ENCODE results near the gene ZNF644. TPM values are rescaled to one million over a fixed set of nuclear protein-coding genes. Genes with fewer than 3 reads are reported as not detected.

The ZNF644 gene
- total RNA-seq, 1 experiment from 2014 or later, result 39.6 TPM

DNA sequence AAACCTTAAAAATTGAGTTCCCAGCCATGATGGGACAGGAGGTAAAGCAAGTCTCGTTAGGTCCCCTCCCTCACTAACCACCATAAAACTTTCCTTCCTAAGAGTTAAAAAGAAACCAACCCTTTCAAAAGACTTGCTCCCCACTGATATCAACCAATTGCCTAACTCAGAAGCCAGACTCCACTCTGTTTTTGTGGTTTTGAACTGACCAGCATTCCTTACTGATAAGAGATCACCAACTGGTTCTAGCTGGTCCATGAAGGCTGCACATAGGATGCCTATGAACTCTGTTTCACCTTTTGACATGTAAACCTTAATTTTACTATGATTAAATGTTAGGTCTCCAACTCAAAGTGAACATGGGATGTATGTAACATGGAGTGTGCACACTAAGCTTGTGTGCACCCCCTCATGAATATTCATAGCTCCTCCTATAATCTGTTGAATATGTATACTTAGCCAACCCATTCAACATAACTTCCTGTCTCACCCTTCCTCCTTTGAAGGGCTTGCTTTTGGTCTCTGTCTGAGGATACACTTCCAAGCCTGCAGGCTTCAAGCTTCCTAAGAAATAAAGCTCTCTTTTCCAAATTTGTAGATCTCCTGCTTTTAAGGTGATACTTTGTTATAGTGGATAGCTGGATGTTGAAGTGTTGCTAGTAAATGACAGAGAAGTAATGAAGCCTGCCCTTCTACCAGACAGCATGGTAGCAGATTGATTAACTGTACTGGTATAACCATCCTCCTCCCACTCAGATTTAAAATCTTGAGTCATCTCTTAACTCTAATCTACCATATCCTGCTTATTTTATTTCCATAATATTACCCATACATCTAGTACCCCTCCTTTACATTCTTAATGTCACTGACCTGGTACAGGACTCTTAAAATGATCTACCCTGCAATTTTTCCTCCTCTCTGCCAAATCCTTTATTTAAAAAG lies 95.6 kb downstream of the ZNF644 start:
- no peak overlapping the region for H3K27ac ChIP-seq (ENCODE audit: low read length)
- H3F3A ChIP-seq (ENCODE audit: low read length, unreplicated experiment), result no peaks in the 10 kb centered on the region
- POLR2A ChIA-PET (ENCODE audit: unreplicated experiment), result no interaction called here
- DNase-seq, result no peak
- no TSS peak for BruUV-seq (replicated peaks)
- ATAC-seq, result no peak
- H2AFZ ChIP-seq (ENCODE audit: low read length), result no peak overlapping the region
- H3K4me1 ChIP-seq (ENCODE audit: insufficient read depth, low read length), result no peaks in the 10 kb centered on the region
- H3K9me2 ChIP-seq (replicated peaks; ENCODE audit: low read length), result no peaks in the 10 kb centered on the region
- intact Hi-C loops (cut with micrococcal nuclease), result no loop called here
- H3K4me2 ChIP-seq (ENCODE audit: low read length), result no peak overlapping the region
- H3K36me3 ChIP-seq (ENCODE audit: low read depth, low read length), result peaks cover 5% of the 10 kb centered on the region; the same call in 1 of the 2 replicates
- H3K79me2 ChIP-seq (ENCODE audit: low read length), result peaks cover 88% of the 10 kb centered on the region
- CTCF ChIA-PET, result no interaction called here
- H3K27me3 ChIP-seq (ENCODE audit: low read length), result no peaks in the 10 kb centered on the region
- no peak overlapping the region for H3K9ac ChIP-seq (ENCODE audit: low read length)
- no peak for TF ChIP-seq EZH2 (IDR thresholded peaks at IDR 0.05; ENCODE audit: low read length, unreplicated experiment)
- no peak for TF ChIP-seq EZH2phosphoT487 (IDR thresholded peaks at IDR 0.05; ENCODE audit: borderline replicate concordance, low read length)
- TF ChIP-seq, protein P1, sequence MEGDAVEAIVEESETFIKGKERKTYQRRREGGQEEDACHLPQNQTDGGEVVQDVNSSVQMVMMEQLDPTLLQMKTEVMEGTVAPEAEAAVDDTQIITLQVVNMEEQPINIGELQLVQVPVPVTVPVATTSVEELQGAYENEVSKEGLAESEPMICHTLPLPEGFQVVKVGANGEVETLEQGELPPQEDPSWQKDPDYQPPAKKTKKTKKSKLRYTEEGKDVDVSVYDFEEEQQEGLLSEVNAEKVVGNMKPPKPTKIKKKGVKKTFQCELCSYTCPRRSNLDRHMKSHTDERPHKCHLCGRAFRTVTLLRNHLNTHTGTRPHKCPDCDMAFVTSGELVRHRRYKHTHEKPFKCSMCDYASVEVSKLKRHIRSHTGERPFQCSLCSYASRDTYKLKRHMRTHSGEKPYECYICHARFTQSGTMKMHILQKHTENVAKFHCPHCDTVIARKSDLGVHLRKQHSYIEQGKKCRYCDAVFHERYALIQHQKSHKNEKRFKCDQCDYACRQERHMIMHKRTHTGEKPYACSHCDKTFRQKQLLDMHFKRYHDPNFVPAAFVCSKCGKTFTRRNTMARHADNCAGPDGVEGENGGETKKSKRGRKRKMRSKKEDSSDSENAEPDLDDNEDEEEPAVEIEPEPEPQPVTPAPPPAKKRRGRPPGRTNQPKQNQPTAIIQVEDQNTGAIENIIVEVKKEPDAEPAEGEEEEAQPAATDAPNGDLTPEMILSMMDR (conservative IDR thresholded peaks at IDR 0.05; ENCODE audit: low read depth, low read length), result no peak
- H4K20me1 ChIP-seq (ENCODE audit: low read length), result peaks cover 50% of the 10 kb centered on the region
- no peak overlapping the region for H3K4me3 ChIP-seq (ENCODE audit: low read length)
- no peaks in the 10 kb centered on the region for H3K9me3 ChIP-seq (ENCODE audit: low read length)

DNA sequence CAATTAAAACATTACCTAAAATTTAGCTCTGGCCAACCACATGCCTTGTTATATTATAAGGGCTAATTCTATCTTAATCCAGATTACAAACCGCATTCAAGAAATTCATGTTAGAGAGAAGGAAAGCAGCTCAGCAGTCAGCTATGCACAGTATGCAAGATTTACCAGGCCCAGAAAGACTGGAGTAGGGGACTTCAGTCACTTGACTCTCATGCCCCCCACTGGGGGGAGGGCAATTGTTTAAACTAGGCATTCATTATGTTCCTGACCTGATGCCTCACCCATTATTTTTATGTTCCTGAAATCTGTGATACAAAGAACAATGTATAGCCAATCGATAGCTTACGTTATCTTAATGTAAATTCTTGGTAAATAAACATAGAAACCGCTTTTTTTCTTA lies 96.9 kb downstream of the ZNF644 start:
- TF ChIP-seq EZH2phosphoT487 (IDR thresholded peaks at IDR 0.05; ENCODE audit: borderline replicate concordance, low read length), result no peak
- TF ChIP-seq, protein P1 (conservative IDR thresholded peaks at IDR 0.05; ENCODE audit: low read depth, low read length), result no peak
- TF ChIP-seq EZH2 (IDR thresholded peaks at IDR 0.05; ENCODE audit: low read length, unreplicated experiment), result no peak

DNA sequence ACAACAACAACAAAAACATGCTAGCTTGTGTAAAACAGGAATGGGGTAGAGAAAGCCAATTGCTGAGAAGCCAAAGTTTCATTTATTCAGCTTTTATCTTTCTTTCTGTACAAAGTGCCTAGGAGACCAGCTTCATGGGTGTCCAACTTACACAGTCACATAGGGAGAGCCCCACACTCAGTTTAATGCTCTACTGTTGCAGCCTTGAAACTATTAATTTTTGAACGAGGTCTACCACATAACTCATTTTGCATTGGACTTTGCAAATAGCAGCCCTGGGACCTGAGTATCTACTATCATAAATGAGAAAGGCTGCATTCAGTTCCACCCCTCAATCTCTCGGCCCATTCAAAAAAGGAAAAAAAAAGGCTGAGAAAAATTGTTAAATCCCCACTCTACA lies 98.8 kb downstream of the ZNF644 start:
- Histone ChIP-seq H2AFZ (ENCODE audit: low read length) (no peak overlapping the region), H3F3A (ENCODE audit: low read length, unreplicated experiment) (no peaks in the 10 kb centered on the region), H3K36me3 (ENCODE audit: low read depth, low read length) (0 out of 2 replicates have a peak, but pooled peaks cover 1% of the 10 kb centered on the region), H3K9ac (ENCODE audit: low read length) (no peak overlapping the region), H3K27me3 (ENCODE audit: low read length) (no peaks in the 10 kb centered on the region), H3K4me3 (ENCODE audit: low read length) (no peak overlapping the region), H3K27ac (ENCODE audit: low read length) (no peak overlapping the region), H3K9me2 (replicated peaks; ENCODE audit: low read length) (no peaks in the 10 kb centered on the region), H4K20me1 (ENCODE audit: low read length) (peaks cover 47% of the 10 kb centered on the region), H3K4me1 (ENCODE audit: insufficient read depth, low read length) (no peaks in the 10 kb centered on the region), H3K4me2 (ENCODE audit: low read length) (no peak overlapping the region), H3K79me2 (ENCODE audit: low read length) (peaks cover 92% of the 10 kb centered on the region), H3K9me3 (ENCODE audit: low read length) (no peaks in the 10 kb centered on the region)
- POLR2A ChIA-PET (ENCODE audit: unreplicated experiment), result no interaction called here
- intact Hi-C loops (cut with micrococcal nuclease), result loop anchor here (5.0 kb wide), 1 partner anchor 39 kb away; no protein-coding TSS in a partner anchor
- BruUV-seq (replicated peaks), result no TSS peak
- CTCF ChIA-PET, result no interaction called here
- DNase-seq (no peak), ATAC-seq (no peak)
- no peak for TF ChIP-seq EZH2 (IDR thresholded peaks at IDR 0.05; ENCODE audit: low read length, unreplicated experiment)
- TF ChIP-seq, protein P1 (conservative IDR thresholded peaks at IDR 0.05; ENCODE audit: low read depth, low read length), result no peak
- TF ChIP-seq EZH2phosphoT487 (IDR thresholded peaks at IDR 0.05; ENCODE audit: borderline replicate concordance, low read length), result no peak

More for the DNA sequence above, 96.9 kb downstream of the ZNF644 start:
- H3K36me3 ChIP-seq (ENCODE audit: low read depth, low read length), result no peaks in the 10 kb centered on the region
- ATAC-seq (no peak), DNase-seq (no peak)
- H3K27me3 ChIP-seq (ENCODE audit: low read length), result no peaks in the 10 kb centered on the region
- H2AFZ ChIP-seq (ENCODE audit: low read length), result no peak overlapping the region
- H3K4me2 ChIP-seq (ENCODE audit: low read length), result no peak overlapping the region
- no peaks in the 10 kb centered on the region for H3K9me2 ChIP-seq (replicated peaks; ENCODE audit: low read length)
- no peaks in the 10 kb centered on the region for H3K4me1 ChIP-seq (ENCODE audit: insufficient read depth, low read length)
- H4K20me1 ChIP-seq (ENCODE audit: low read length), result peaks cover 45% of the 10 kb centered on the region
- intact Hi-C loops (cut with micrococcal nuclease), result loop anchor here (5.0 kb wide), 1 partner anchor 37 kb away; no protein-coding TSS in a partner anchor
- H3K9ac ChIP-seq (ENCODE audit: low read length), result no peak overlapping the region
- CTCF ChIA-PET, result no interaction called here
- POLR2A ChIA-PET (ENCODE audit: unreplicated experiment), result interaction anchor here (0.6 kb wide), 2 partner anchors 129 to 683 kb away, joined by 3 read pairs; no protein-coding TSS in a partner anchor
- H3K27ac ChIP-seq (ENCODE audit: low read length), result no peak overlapping the region
- peaks cover 89% of the 10 kb centered on the region for H3K79me2 ChIP-seq (ENCODE audit: low read length)
- no peak overlapping the region for H3K4me3 ChIP-seq (ENCODE audit: low read length)
- no peaks in the 10 kb centered on the region for H3K9me3 ChIP-seq (ENCODE audit: low read length)
- no TSS peak for BruUV-seq (replicated peaks)
- H3F3A ChIP-seq (ENCODE audit: low read length, unreplicated experiment), result no peaks in the 10 kb centered on the region

Measured in PC-3 (cell line).